Sciatic nerve (tissue), 2 donors: ENCODE measurements around the gene LY86. TPM values are rescaled to one million over a fixed set of nuclear protein-coding genes. Genes with fewer than 3 reads are reported as not detected.

Experiments
- ATAC-seq: fragments of 200-7000 bp; cut with Tn5 transposase; one replicate; pipeline ENCODE4 v1.9.1; 2020; ENCODE audit warnings: mild to moderate bottlenecking, moderate library complexity
- DNase-seq: peaks from one replicate; pipeline ENCODE4 v3.0.0-alpha.2; 2020; ENCODE audit warnings: low spot score
- intact Hi-C: fragments of 100-400 bp; cut with DNase I; formaldehyde crosslinking; loops from one replicate; pipeline ENCODE4 v1.14.2; 2022
- total RNA-seq: library from RNA; stranded (reverse); fragmentation: NEBNext Ultra II Directional; extraction: Animal tissue kit (Norgen Biotek cat#: 25700); gene quantifications from one replicate; pipeline ENCODE4 v1.2.1, GENCODE V29; 2021
- donor health status: DM: no; HTN: no; CAD: no.
- donor health status: DM: no; HTN: no; CAD: no.

Gene LY86
- total RNA-seq, 1 donor from 2014 or later: 4.1 TPM

DNA sequence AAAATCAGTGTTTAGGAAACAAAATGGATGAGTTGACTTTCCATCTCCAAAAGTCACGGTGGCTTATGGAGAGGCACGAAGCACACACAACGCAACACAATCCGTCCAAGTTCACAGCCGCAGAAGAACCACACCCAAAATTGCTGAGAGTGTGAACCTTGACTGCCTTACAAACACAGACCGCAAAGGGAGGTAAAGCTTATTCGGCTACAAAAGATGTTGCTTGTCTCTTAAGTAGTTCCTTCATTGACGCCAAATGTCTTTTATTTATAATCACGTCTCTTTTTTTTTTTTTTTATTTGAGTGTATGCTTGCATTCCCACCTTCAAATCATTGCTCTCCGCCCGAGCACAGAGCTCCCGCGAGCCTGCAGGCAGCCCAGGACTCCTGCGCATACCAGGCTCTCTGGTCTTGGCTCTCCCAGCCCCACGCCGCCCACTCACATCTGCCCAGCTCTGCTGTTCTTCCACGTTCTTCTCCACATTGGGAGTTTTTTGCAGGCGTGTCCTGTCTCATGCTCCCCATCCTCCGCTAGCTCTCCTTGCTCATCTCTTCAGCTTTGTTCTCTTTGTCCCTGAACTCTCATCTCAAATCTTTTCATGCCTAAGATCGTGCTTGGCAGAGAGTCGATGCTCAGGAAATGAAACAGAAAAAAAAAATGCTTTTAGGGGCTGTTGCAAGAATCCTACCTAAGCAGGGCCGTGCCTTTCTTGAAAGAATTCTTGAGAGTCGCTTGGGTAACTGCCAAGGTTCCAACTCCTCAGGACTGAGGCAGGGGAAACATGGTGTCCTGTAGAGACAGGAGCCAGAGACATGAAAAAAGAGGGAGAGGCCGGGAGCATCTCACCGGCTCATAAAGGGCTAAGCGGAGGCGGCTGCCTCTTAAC is 25.8 kb downstream of the LY86 start:
- intact Hi-C loops: no loop called here
- peak; percentile 70 for ATAC-seq
- no peak for DNase-seq

DNA sequence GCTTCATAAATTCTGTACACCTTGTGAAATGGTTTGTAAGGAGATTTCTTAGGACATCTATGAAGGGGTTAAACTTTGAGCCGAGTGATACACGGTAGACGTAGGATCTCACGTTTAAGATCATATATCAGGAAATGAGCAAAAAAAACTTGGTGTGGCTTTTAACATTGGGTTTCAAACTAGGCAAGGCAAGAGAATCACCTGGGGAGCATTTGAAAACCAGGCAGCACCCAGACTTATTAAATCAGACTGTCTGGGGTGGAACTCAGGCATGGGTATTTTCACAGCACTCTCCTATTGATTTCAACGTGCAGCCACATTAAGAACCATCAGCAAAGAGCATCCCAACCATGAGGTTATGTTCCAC is 26.4 kb downstream of the LY86 start:
- no peak for ATAC-seq
- no peak for DNase-seq
- intact Hi-C loops: no loop called here

DNA sequence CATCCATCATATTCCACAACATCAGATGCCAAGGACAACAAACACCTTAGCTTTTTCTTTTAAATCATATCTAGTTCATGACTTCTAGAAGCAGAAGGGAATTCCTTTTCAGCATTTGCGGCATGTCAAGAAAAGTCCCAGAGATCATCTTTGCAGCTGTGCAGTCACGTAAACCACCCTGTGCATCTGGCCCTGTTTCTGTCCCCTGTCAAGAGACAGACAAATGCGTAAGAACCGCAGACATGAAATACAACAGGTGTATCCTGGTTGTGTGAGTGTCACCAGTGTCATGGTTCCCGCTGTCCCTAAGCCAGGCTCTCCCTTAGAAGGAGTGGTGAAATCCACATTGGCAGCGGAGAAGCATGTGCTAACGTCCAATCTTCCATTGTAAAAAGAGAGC is 28.1 kb downstream of the LY86 start:
- no peak for ATAC-seq
- DNase-seq: no peak
- intact Hi-C loops: no loop called here

DNA sequence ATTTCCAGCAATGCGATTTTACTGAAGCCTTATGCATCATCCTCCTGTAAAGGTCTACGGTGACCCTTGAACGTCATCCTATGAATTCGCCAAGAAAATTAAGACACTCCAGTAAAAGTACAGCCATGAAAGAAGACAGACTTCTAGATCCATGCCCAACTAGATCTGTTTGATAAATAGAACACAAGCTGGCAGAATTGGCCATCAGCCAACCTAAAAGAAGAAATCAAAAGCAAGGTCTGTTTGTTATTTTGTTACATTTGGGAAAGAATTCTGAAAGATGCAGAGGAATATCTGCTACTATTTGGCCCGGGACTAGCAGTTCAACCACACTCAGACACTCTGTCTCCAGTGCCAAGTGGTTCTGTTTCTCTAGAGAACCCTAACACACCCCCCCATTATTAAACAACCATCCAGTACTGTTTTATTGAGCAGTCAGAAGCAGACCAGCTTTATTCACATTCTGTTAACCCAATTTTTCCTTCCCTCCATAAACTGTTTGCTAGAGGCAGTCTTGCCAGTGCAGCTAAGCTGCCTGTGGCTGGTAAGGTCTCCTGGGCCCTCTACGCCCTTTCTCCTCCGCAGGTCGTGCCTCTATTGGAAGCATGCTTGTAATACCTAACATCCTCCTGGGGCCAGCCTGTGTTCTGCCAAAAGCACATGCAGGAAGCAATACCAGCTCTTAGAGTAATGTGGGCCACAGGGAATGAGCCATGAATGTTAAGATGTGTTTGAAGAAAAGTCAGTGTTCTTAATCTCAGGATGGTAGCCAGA is 30.7 kb downstream of the LY86 start:
- DNase-seq (no peak), ATAC-seq (peak; percentile 78)
- intact Hi-C loops: no loop called here

DNA sequence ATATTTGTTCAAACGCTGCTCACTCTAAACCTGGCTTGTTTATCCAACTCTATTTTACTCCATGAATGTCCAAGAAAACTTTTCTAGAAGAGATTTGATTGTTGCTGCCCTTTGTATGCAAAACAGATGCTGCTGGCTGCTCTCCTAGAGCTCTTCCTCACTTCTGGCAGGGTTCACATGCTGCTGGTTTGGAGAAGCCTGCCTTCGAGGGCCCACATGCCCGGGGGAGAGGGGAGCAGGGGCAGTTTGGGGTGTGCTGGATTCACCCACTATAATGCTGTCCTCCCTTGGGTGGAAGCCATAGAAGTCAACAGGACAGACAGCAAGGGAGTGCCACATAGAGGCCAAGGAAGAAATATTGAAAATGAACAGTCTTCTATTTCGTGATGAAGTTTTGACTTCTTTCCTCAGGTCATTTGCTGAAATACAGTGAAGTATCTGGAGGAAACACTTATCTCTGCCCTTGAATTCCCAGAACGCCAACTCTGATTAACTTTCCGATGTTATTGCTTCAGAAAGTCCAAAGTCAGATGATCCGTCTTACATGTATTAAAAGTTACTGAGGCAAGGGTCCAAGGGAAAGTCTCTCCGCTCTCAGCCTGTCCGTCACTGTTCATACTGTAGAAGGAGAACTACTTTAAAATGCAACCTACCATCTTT is 32.4 kb downstream of the LY86 start:
- ATAC-seq (peak; percentile 39), DNase-seq (no peak)
- intact Hi-C loops: no loop called here

DNA sequence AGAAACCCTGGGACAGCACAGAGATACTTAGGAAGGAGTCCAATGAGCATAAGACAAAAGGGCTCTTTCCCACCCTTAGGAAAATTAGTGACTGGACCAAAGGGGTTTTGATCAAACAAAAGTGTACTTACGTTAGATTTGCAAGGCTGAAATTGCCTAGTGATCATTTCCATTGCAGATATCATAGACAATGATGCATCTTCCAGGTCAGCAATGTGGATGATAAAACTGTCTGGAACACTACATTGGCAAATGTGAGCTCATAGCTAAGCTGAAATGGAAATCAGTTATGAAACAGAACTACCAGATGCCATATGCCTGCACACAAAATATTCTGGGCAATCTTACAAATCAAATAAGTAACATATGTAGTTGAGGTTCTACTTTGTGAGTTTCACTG is 34.0 kb downstream of the LY86 start:
- ATAC-seq (no peak), DNase-seq (no peak)
- intact Hi-C loops: no loop called here

DNA sequence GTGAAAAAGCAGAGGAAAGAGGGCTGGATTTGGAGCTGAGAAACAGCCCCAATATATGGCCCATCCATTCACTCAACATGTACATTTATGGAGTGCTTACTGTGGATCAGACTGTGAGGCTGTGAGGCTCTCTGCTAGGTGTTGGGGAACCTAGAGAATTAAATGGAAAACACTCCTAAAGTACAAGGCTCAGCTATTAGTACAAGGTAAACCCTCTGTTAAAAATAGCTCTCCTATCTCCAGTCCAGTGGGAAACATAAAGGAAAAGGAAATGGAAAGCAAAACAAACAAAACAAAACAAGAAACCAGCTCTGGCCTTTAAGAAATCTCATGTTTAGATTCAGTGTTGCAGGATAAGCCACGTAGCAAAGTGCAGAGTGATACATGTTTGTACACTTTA is 35.0 kb downstream of the LY86 start:
- DNase-seq (no peak), ATAC-seq (no peak)
- intact Hi-C loops: no loop called here

DNA sequence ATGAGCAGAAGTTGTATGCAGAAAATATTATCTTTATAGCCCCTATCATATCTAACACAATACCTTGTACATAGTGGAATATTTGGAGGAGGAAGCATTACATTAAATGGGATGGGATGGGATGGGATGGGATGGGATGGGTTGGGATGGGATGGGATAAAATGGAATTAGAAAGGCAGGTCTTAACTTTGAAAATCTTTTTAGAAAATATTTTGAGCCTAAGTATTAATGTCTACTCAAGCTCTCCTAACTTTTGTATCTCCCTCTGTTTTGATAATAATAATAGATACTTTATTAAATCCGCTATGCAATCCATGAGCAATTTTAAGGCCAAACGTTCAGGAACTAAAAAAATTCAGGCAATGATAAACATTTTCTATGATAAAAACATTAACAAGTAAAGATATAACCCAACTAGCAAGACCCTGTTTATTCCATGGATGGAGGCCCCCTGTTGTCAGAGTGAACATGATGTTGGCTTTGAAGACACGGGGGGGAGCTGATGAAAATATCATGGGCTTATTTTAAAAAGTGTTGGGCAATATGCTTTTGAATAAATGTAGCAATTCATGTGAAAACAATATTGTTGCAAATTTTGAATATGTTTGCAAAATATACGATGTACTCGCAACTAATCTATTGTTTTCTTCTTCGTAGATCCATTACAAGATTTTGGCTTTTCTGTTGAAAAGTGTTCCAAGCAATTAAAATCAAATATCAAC is 35.9 kb downstream of the LY86 start:
- ATAC-seq (no peak), DNase-seq (no peak)
- intact Hi-C loops: no loop called here

DNA sequence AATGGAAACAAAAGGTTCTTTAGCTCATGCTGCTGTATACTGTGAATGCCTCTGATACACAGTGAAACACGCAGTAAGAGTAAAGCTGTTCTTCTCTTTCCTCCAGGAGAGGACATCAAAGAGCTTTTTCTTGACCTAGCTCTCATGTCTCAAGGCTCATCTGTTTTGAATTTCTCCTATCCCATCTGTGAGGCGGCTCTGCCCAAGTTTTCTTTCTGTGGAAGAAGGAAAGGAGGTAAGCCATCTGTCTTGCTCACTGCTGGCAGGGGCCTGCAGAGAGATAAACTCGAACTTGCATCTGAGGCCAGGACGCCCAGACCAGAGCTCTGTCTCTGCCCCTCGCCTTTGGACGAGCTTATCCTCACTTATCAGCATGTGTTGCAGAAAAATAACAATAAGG is 37.7 kb downstream of the LY86 start:
- no peak for ATAC-seq
- intact Hi-C loops: no loop called here
- no peak for DNase-seq

DNA sequence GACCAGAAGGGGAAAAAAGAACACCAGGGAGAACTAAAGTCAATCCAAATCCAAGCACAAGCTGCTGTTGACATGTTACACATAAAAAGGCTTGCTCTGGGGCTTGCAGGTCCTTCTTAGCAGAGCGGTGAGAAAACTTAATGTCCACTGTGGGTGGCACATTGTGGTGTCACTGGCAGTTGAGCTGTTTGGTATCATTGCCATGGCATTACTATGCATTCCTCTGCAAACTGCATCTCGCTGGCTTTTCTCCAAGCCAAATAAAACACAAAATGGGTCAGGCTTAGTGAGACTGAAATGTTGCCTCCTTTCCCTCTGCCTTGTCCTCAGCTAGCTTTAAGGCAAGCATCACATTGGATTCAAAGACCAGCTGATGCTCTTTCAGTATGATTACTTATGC is 40.9 kb downstream of the LY86 start:
- ATAC-seq (no peak), DNase-seq (no peak)
- intact Hi-C loops: no loop called here

DNA sequence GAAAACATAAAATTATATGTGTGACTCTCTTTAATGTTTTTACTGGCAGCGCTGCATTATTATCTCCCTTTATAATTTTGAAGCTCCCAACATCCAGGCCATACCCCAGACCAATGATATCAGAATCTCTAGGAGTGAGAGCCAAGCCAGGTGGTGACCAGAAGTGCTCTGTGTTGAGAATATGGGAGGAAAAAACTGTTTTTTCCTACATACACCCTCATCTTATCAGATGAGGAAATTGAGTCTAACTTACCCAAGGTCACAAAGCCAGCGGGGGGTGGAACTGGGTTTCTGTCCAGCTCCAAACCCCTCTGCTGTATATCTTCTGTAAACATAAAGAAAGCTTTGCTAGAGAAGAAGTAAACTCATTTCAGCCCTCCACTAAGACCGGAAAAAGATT is 42.5 kb downstream of the LY86 start:
- ATAC-seq (no peak), DNase-seq (no peak)
- intact Hi-C loops: loop anchor here (5.0 kb wide), 1 partner anchor 1509 kb away; no protein-coding TSS in a partner anchor

DNA sequence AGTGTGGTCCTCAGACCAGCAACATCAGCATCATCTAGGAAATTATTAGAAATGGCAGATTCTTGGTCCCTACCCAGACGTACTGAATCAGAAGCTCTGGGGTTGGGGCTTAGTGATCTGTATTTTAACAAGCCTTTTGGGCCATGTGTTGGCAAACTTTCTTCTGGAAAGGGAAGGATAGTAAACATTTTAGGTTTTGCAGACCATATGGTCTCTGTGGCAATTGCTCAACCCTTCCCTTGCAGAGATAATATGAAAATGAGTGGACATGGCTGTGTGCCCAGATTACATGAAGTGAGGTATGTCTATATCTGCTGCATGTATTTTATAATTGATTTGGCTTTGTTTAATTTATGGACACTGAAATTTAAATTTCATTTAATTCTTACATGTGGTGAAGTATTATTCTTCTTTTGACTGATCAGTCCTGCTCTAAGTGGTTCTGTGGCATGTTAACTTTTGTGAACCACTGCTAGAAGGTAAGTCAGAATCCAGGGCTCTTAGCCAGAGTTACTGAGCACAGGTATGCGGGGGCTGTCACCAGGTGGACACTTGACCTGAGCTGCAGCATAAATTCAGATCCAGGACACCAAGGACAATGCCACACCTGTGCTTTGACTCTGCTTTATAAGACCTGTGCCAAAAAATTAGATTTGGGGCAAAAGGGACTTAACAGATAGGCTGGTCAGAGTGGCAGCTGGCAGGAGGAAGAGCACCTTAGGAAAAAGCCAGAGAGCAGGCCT is 43.2 kb downstream of the LY86 start:
- intact Hi-C loops: loop anchor here (5.0 kb wide), 1 partner anchor 1509 kb away; no protein-coding TSS in a partner anchor
- no peak for DNase-seq
- ATAC-seq: no peak

DNA sequence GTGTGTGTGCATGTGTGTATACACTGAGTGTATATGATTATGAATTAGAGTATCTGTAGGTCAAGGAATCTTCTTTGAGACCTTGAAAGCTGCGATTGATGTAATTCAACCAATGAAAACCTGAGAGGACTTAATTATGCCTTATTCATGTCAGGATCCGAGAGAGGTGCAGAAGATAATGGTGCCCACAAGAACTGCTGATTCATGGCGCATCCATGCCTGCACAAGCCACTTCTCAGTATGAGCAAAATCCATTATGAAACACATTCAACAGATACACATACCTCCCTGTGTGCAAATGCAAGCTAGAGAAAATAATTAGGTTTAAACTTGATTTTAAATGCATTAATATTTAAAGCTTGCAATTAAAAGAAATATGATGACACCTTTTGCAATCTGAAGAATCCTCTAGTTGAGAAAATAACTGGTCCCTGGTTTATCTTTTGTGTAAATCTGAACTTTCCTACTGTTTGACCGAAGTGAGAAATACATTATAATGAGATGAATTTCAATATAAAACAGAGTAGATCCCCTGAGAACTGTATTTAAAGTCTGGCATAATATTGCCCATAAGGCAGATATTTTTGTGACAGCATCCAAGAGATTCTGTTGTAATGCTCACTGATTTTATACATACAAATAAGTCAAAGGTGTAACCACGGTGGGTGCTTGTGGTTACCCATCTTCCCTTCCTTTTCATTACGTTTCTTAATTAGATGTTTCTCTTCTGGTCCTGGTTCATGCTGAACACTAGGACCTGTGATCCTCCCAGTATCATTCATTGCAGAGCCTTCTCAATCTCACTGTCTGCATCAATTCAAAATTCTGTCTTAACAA is 45.6 kb downstream of the LY86 start:
- intact Hi-C loops: loop anchor here (5.0 kb wide), 1 partner anchor 1512 kb away; no protein-coding TSS in a partner anchor
- no peak for ATAC-seq
- no peak for DNase-seq

DNA sequence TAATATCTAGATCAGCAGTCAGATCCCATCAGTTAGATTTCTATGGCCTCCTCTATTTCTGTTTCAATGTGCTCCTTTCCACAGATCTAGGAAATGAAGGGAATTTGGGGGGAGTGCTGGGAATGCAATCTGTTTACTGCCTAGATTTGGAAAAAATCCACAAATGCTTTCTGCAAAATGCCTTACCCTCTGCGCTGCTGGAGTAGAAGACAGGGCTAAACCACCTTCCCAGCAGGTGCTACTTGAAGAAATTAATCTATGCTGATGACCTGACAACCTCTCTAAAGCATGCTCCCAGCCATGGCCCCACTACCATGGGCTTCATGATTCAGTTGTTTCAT is 46.2 kb downstream of the LY86 start:
- ATAC-seq: no peak
- intact Hi-C loops: loop anchor here (5.0 kb wide), 1 partner anchor 1512 kb away; no protein-coding TSS in a partner anchor
- DNase-seq: no peak

DNA sequence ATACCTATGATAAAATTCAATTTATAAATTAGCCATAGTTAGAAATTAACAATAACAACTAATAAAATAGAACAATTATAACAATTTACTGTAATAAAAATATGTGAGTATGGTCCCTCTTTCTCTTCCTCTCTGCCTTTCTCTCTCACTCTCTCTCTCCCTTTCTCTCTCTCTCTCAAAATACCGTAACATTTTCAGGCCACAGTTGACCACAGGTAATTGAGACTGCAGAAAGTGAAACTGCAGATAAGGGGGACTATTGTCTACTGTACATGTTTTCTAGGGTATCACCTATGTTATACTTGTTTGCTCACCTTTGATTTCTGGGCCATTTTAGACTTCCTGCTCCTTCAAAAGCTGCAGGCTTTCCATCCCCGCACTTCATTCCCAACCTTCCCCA is 46.8 kb downstream of the LY86 start:
- DNase-seq (no peak), ATAC-seq (no peak)
- intact Hi-C loops: no loop called here

DNA sequence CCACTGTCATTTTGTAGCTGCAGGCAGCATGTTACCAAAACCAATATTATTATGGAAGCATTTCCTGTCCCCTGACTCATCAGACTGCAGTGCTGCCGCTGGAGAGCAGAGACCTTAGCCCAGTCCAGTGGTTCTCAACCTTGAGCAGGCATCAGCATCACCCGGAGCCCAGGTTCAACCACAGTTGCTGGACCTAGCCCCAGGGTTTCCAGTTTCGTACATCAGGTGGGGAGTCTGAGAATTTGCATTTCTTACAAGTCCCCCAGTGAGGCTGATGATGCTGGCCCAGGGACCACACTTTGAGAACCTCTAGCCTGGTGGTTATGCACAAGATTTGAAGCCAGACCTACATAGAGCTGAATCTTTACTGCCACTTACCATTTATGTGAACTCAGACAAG is 47.3 kb downstream of the LY86 start:
- DNase-seq: no peak
- no peak for ATAC-seq
- intact Hi-C loops: no loop called here

DNA sequence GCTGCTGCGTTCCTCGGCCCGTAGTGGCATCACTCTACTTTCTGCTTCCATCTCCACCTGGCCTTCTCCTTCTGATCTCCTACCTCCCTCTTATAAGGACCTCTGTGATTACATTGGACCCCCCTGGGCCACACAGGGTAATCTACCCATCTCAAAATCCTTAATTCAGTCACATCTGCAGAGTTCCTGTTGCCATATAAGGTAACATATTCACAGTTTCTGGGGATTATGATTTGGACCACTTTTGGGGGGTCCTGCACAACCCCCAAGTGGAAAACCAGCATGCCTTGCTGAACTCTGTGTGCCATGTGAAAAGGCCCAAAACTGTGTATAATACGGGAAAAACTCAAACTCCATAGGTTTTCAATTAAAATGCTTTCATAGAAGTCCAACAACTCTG is 51.1 kb downstream of the LY86 start:
- ATAC-seq (no peak), DNase-seq (no peak)
- intact Hi-C loops: no loop called here

DNA sequence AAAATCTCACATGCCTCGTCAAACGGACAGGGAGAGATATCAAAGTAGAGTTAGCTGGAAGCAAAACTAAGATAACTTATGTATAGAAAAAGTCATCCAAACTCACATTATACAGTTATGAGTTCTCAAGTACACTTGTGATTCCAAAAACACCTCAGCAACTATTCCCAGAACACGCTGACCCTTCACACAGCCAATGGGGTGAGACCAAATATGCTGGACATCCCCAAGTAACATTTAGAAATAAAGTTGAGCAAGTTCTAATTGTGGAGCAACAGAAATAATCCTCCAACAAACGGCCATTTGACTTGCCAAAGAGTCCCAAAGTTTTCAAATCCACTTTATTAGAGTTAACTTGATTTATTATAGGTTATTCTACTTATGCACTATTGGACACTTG is 52.4 kb downstream of the LY86 start:
- DNase-seq (no peak), ATAC-seq (peak; percentile 34)
- intact Hi-C loops: no loop called here
